Activated CD4-positive, alpha-beta T cell treated with anti-CD3 and anti-CD28 coated beads, Interleukin-2, amount 50 U/mL, for 4 hours (primary cell): ENCODE measurements around the gene PRRC2B.
"Not testable (repeated sequence)": the region's sequence is repeated elsewhere in the genome, so short reads cannot be mapped to it uniquely, and the experiment has no call there.

Experiments used
- DNase-seq, 2 experiments: peaks; one replicate each; pipeline ENCODE4 v3.0.0-alpha.2; 2020

Gene PRRC2B

GRCh38 chr9:131546336-131547084 lies 152.6 kb downstream of the PRRC2B start:
- no peak for DNase-seq

DNA sequence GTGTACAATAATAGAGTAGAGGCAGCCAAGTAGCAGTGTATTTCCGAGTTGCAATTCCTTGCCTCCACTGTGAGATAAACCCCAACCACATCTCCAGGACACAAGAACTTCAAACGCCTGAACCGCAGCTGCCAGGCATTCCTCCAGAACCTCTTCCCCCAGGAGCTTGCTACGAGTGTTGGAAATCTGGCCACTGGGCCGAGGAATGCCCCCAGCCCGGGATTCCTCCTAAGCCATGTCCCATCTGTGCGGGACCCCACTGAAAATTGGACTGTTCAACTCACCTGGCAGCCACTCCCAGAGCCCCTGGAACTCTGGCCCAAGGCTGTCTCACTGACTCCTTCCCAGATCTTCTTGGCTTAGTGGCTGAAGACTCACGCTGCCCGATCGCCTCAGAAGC lies 155.3 kb downstream of the PRRC2B start:
- DNase-seq: not testable (repeated sequence)
